HUES48 (cell line): ENCODE results near the gene UBE2QL1.

Experiments used
- H3K27ac ChIP-seq: one replicate; pipeline ENCODE4 v1.7.0; 2013; ENCODE audit warnings: low read depth, low read length, inconsistent platforms
- H3K27me3 ChIP-seq: 2 replicates; pipeline ENCODE4 v1.6.1; 2013; ENCODE audit warnings: mild to moderate bottlenecking, low read length; ENCODE audit not compliant: control insufficient read depth, insufficient read depth
- H3K36me3 ChIP-seq: 2 replicates; pipeline ENCODE4 v1.6.1; 2013; ENCODE audit warnings: low read length; ENCODE audit not compliant: control insufficient read depth, insufficient read depth
- H3K4me1 ChIP-seq: 2 replicates; pipeline ENCODE4 v1.6.1; 2013; ENCODE audit warnings: mild to moderate bottlenecking, low read length; ENCODE audit not compliant: control insufficient read depth, insufficient read depth
- H3K4me3 ChIP-seq: 2 replicates; pipeline ENCODE4 v1.5.1; 2013; ENCODE audit warnings: mild to moderate bottlenecking, low read depth, low read length
- H3K9ac ChIP-seq: 2 replicates; pipeline ENCODE4 v1.6.1; 2013; ENCODE audit warnings: mild to moderate bottlenecking, low read depth, low read length, moderate library complexity
- H3K9me3 ChIP-seq: 2 replicates; pipeline ENCODE4 v1.6.1; 2013; ENCODE audit warnings: low read length; ENCODE audit not compliant: control insufficient read depth, insufficient read depth

The UBE2QL1 gene, protein sequence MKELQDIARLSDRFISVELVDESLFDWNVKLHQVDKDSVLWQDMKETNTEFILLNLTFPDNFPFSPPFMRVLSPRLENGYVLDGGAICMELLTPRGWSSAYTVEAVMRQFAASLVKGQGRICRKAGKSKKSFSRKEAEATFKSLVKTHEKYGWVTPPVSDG

DNA sequence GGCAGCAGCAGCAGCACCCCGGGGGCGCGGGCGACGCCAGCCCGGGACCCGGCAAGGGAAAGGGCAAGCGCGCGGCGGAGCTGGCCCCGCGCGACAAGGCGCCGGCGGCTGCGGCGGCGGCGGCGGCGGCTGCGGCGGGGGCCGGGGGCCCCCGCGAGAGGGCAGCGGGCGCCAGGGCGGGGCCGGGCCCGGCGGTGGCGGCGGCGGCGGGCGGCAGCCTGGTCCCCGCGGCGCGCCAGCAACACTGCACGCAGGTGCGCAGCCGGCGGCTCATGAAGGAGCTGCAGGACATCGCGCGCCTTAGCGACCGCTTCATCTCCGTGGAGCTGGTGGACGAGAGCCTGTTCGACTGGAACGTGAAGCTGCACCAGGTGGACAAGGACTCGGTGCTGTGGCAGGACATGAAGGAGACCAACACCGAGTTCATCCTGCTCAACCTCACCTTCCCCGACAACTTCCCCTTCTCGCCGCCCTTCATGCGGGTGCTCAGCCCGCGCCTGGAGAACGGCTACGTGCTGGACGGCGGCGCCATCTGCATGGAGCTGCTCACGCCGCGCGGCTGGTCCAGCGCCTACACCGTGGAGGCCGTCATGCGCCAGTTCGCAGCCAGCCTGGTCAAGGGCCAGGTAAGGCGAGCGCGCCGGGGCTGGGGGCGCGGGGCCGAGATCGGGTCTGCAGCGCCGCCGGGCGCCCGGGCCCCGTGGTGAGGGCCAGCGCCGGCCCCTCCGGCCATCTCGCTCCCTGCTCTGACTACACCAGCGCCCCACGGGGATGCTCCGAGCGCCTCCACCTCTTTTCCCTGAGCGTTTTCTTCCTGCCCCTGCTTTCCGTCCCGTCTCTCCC, at the start of gene UBE2QL1:
TSS of gene UBE2QL1 (plus strand) at position 238 of the 843 bp plus-strand sequence. CDS start at position 273, 35 bp downstream.
- peak within 1 kb of the TSS; percentile 68 for H3K4me3 ChIP-seq
- H3K27me3 ChIP-seq = peaks cover 75% of the 10 kb centered on the region
- no peak within 1 kb of the TSS for H3K9ac ChIP-seq
- H3K9me3 ChIP-seq = no peaks in the 10 kb centered on the region
- no peaks in the 10 kb centered on the region for H3K36me3 ChIP-seq
- H3K4me1 ChIP-seq = peaks cover 18% of the 10 kb centered on the region
- H3K27ac ChIP-seq = no peak within 1 kb of the TSS

DNA sequence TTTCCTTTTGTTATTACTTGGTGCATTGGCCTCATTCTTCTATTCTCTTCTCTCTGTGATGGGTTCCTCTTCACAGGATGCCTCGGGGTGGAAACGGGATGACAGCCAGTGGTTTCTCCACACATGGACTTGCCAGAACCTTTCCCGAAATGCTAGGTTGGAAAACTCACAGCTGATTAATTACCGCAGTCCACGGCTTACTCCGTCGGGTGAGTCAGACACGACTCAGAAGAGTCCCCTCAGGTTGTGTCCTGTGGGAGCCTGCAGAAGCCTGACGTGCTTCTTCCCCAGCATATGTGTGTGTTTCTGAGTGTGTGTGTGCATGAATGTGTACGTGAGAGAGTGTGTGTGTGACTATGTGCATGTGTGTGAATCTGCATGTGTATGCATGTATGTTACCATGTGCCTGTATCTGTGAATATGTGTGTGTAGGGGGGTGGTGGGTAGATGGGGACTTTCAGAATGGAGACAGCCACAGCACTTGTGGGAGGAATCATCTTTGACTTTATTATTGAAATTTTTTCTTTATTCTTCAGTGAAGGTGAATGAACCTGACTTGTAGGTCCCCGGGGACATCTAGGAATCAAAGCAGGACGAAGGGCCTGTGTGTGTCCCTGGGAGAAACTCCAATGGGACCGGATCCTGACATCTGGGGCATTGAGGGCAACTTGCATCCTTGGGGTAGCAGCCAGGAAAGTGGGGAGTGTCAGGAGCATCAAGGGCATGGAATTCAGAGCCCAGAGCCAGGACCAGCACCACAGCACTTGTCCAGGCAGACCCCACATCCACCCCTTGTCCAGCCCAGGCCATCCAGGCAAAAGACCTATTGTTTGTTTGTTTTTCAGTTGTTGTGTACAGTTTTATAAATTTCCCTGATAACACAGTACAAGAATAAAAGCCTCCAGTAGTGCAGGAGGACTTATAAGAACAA, 48.4 kb upstream of the UBE2QL1 start:
- Histone ChIP-seq H3K4me3 (no peak overlapping the region), H3K4me1 (no peaks in the 10 kb centered on the region), H3K9me3 (no peaks in the 10 kb centered on the region), H3K27me3 (no peaks in the 10 kb centered on the region), H3K27ac (no peak overlapping the region), H3K9ac (no peak overlapping the region), H3K36me3 (no peaks in the 10 kb centered on the region)

DNA sequence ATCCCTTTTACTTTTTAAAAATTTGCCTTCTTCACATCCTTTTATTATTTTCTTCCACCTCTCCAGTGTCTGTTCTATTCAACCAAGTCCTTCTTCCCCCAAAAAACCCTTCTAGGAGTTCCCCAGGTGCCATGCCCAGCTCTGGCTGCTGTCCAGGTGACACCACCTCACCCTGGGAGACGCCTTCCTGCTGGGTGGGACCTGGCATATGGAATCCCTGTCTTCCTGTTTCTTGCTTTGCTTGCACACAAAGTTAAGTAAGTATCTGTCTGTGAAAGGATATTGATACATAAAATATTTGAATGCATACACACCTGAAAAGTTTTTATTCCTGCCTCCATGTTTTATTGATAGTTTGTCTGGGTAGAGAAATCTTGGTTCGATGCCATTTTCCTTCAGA, 47.2 kb upstream of the UBE2QL1 start:
- Histone ChIP-seq H3K4me3 (no peak overlapping the region), H3K27ac (no peak overlapping the region), H3K9ac (no peak overlapping the region), H3K4me1 (no peaks in the 10 kb centered on the region), H3K36me3 (no peaks in the 10 kb centered on the region), H3K27me3 (no peaks in the 10 kb centered on the region), H3K9me3 (no peaks in the 10 kb centered on the region)

DNA sequence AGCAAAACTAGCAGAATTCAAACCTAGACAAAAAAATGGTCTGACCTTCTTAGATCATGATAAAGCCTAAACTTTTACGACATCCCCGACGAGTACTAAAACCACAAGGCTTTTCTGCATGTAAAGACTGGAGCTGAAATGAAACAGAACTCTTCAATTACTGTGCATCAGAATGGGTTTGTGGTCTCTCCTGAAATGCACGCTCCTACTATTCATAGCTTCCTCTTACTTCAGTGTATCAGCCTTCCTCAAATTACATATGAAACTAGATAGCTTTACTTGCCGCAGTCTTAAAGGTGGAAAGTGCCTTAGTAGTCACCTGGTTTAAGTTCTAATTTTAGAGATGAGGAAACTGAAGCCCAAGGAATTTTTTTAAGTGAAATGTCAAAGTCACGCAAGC, 45.7 kb upstream of the UBE2QL1 start:
- H3K4me3 ChIP-seq = no peak overlapping the region
- H3K4me1 ChIP-seq = no peaks in the 10 kb centered on the region
- no peak overlapping the region for H3K27ac ChIP-seq
- H3K9me3 ChIP-seq = no peaks in the 10 kb centered on the region
- no peaks in the 10 kb centered on the region for H3K36me3 ChIP-seq
- no peaks in the 10 kb centered on the region for H3K27me3 ChIP-seq
- no peak overlapping the region for H3K9ac ChIP-seq

DNA sequence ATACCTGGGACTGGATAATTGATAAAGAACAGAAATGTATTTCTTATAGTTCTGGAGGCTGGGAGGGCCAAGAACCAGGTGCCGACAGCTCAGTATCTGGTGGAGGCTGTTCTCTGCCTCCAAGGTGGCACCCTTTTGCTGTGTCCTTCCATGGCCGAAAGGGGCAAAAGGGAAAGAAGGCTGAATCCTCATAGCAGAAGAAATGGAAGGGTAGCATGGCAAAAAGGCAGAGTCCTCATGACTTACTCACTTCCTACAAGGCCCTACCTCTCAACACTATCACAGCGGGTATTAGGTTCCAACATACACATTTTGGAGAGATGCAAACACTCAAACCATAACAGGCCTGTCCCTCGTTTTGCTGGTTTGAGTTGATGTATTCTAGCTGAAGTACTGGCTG, 45.2 kb upstream of the UBE2QL1 start:
- Histone ChIP-seq H3K4me3 (no peak overlapping the region), H3K36me3 (no peaks in the 10 kb centered on the region), H3K4me1 (no peaks in the 10 kb centered on the region), H3K27me3 (no peaks in the 10 kb centered on the region), H3K9me3 (no peaks in the 10 kb centered on the region), H3K9ac (no peak overlapping the region), H3K27ac (no peak overlapping the region)

DNA sequence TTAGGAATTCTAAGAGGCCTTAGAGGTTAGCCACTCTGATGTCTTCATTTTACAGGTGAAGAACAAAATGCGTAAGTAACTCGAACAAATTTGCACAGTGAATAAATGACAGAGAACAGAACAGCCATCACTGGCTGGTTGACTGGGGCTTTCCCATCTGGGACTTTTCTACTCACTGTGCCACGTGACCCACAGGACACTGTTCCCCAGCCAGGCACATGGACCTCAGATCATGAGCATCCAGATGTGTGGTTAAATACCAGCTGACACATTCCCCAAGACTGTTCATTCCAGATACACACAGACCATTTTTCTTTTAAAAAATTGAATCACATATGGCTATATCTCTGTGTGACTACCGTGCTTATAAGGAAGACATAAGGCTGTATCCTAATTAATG, 44.5 kb upstream of the UBE2QL1 start:
- Histone ChIP-seq H3K4me3 (no peak overlapping the region), H3K27me3 (no peaks in the 10 kb centered on the region), H3K36me3 (no peaks in the 10 kb centered on the region), H3K9ac (no peak overlapping the region), H3K27ac (no peak overlapping the region), H3K9me3 (no peaks in the 10 kb centered on the region), H3K4me1 (no peaks in the 10 kb centered on the region)

DNA sequence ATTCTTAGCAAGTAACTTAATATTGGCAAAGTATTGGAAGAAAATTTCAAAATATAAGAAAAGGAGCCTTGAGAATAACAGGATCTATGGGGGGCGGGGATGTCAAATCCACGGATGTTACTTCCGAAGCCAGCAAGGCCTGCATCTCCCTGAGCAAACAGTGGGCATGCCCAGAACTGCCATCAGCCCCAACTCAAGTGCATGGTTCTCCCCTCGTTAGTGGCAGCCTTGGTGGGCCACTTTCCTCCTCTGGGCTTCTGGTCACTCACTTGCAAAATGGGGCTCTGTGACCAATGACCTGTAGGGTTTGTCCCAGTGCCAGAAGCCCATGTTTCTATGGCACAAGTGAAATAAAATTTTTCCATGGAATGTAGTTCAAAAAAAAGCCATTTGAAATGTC, 43.1 kb upstream of the UBE2QL1 start:
- Histone ChIP-seq H3K9ac (no peak overlapping the region), H3K36me3 (no peaks in the 10 kb centered on the region), H3K27me3 (no peaks in the 10 kb centered on the region), H3K4me1 (no peaks in the 10 kb centered on the region), H3K27ac (no peak overlapping the region), H3K4me3 (no peak overlapping the region), H3K9me3 (no peaks in the 10 kb centered on the region)

DNA sequence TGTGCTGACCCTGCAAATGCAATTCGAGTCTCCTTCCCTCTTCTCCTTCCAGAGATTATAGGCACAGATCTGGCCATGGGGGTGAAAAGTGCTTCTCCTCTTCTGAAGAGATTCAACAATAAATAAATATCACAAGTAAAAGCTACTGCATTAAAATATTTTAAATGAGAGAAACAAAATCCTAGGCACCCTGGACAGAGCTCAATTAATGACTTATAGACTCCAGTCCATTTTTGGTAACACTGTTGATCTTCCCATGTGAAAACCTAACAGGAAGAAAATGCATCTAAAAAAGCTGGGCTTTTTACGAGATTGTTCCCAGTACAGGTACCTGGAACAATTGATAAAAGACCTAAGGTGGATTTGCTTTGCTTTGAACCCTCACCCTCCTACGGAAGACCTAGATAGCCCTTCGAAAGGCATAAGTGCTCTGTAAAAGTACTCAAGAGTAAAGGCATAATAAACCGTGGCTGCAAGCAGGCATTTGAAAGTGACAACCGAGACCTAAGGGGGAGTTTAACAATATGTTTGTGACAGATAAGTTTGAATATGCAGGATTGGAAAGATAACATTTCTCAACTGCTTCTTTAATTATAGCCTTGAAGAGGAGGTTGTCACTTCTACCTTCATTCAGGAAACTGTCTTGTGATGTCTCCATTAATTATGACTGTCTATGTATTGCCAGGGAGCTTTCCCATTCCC, 41.0 kb upstream of the UBE2QL1 start:
- Histone ChIP-seq H3K9me3 (no peaks in the 10 kb centered on the region), H3K27me3 (no peaks in the 10 kb centered on the region), H3K36me3 (no peaks in the 10 kb centered on the region), H3K27ac (no peak overlapping the region), H3K4me1 (no peaks in the 10 kb centered on the region), H3K4me3 (no peak overlapping the region), H3K9ac (no peak overlapping the region)

DNA sequence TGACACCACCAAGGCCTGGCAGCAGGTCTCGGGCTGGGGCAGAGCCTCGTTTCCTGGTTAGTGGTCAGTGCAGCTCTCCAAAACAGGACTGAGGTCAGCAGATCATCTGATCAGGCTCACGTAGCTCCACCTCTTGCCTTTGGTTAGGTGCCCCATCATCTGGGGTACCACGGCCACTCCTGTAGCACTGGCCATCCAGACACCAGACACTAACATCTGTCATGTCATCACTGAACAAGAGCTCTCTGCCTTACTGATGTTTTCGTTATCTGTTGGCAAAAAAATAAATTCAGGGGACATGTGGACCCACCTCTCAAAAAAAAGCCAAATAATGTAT, 40.4 kb upstream of the UBE2QL1 start:
- no peak overlapping the region for H3K4me3 ChIP-seq
- H3K4me1 ChIP-seq = no peaks in the 10 kb centered on the region
- no peak overlapping the region for H3K9ac ChIP-seq
- H3K9me3 ChIP-seq = no peaks in the 10 kb centered on the region
- H3K27ac ChIP-seq = no peak overlapping the region
- no peaks in the 10 kb centered on the region for H3K36me3 ChIP-seq
- no peaks in the 10 kb centered on the region for H3K27me3 ChIP-seq

DNA sequence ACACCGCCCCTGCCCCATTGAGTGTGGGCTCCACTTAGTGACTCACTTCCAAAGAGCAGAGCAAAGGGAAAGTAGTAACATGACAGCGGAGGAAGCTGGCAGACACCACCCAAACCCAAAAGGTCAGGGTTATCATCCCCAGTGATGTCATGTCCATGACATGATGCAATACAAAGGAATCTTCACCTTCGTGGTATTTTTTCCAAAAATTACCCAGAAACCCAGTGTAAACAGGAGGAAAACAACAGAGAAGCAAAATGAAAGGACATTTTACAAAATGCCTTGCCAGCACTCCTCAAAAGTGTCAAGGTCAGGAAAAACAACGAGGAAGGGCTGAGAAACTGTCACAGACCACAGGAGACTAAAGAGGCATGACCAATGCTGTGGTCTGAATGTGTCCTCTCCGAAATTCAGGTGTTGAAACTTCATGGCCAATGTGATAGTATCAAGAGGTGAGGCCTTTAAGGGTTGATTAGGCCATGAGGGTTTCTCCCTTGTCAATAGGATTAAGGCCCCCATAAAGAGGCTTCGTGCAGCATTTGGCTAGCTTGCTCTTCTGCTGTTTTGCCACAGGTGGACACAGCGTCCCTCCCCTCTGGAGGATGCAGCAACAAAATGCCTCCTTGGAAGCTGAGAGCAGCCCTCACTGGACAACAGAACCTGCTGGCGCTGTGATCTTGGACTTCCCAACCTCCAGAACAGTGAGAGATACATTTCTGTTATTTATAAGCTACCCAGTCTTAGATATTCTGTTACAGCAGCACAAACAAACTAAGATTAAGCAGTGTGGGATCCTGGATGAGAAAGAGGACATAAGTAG, 39.8 kb upstream of the UBE2QL1 start:
- no peaks in the 10 kb centered on the region for H3K9me3 ChIP-seq
- H3K27me3 ChIP-seq = no peaks in the 10 kb centered on the region
- H3K27ac ChIP-seq = no peak overlapping the region
- H3K9ac ChIP-seq = no peak overlapping the region
- no peaks in the 10 kb centered on the region for H3K36me3 ChIP-seq
- no peaks in the 10 kb centered on the region for H3K4me1 ChIP-seq
- no peak overlapping the region for H3K4me3 ChIP-seq
